ENCODE results near the gene RAD54L2. TPM values are rescaled to one million over a fixed set of nuclear protein-coding genes. Genes with fewer than 3 reads are reported as not detected.
"Not testable (repeated sequence)": the region's sequence is repeated elsewhere in the genome, so short reads cannot be mapped to it uniquely, and the experiment has no call there.

Gene RAD54L2
- total and polyA plus RNA-seq, 2 donors from 2014 or later, result 3.3 to 29.5 TPM

DNA sequence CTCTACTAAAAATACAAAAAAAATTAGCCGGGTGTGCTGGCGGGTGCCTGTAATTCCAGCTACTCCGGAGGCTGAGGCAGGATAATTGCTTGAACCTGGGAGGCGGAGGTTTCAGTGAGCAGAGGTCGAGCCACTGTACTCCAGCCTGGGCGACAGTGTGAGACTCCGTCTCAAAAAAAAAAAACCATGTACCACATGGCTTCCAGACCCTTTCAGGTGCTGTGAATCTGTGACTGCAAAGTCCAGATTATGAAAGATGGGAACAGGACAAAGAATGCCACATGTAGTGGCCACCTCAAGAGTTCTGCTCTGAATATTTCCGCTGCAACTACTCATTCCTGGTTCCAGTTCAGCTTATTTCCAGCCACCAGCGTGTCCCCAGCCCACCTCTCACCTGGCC lies 30.3 kb upstream of the RAD54L2 start:
- Histone ChIP-seq H3K9ac (ENCODE audit: low read length in 3 of 3) (no peak overlapping the region), H3K4me3 (ENCODE audit: low read length in 3 of 3) (no peak overlapping the region), H3K36me3 (ENCODE audit: control insufficient read depth in 2 of 3, insufficient read depth in 3 of 3, low read length in 3 of 3) (no peaks in the 10 kb centered on the region), H3K27ac (ENCODE audit: low read depth in 2 of 2, low read length in 2 of 2) (no peak overlapping the region), H3K9me3 (ENCODE audit: control insufficient read depth in 2 of 3, insufficient read depth in 1 of 3, low read length in 3 of 3) (no peaks in the 10 kb centered on the region), H3K27me3 (ENCODE audit: control insufficient read depth, insufficient read depth, low read length) (no peaks in the 10 kb centered on the region), H3K4me1 (ENCODE audit: control insufficient read depth in 2 of 3, insufficient read depth in 2 of 3, low read depth in 1 of 3, low read length in 3 of 3) (no peaks in the 10 kb centered on the region)
- TF ChIP-seq, protein P1, sequence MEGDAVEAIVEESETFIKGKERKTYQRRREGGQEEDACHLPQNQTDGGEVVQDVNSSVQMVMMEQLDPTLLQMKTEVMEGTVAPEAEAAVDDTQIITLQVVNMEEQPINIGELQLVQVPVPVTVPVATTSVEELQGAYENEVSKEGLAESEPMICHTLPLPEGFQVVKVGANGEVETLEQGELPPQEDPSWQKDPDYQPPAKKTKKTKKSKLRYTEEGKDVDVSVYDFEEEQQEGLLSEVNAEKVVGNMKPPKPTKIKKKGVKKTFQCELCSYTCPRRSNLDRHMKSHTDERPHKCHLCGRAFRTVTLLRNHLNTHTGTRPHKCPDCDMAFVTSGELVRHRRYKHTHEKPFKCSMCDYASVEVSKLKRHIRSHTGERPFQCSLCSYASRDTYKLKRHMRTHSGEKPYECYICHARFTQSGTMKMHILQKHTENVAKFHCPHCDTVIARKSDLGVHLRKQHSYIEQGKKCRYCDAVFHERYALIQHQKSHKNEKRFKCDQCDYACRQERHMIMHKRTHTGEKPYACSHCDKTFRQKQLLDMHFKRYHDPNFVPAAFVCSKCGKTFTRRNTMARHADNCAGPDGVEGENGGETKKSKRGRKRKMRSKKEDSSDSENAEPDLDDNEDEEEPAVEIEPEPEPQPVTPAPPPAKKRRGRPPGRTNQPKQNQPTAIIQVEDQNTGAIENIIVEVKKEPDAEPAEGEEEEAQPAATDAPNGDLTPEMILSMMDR (IDR thresholded peaks at IDR 0.05; ENCODE audit: borderline replicate concordance, extremely low read depth, insufficient read depth), result no peak
- intact Hi-C loops (cut with DNase I), result no loop called here
- DNase-seq (no peak), FAIRE-seq (no peak)

DNA sequence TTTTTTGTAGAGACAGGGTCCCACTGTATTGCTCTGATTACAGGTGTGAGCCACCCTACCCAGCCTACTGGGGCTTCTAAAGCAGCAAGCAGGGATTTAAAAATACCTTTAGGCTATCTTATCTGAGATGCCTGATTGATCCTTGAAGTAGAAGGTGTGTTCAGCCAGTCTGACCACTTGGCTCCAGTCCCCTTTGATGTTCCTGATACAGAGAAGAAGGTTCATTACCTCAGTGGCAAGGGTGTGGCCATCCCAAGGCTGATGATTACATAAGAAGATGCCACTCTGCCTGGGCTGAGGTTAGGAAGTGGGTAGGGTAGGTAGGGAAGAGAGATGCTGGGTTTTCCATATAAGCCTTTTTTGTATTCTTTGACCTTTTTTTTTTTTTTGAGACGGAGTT lies 27.5 kb upstream of the RAD54L2 start:
- intact Hi-C loops (cut with DNase I), result no loop called here
- H3K4me1 ChIP-seq (ENCODE audit: control insufficient read depth in 2 of 3, insufficient read depth in 2 of 3, low read depth in 1 of 3, low read length in 3 of 3), result no peaks in the 10 kb centered on the region
- H3K27me3 ChIP-seq (ENCODE audit: control insufficient read depth, insufficient read depth, low read length), result no peaks in the 10 kb centered on the region
- H3K36me3 ChIP-seq (ENCODE audit: control insufficient read depth in 2 of 3, insufficient read depth in 3 of 3, low read length in 3 of 3), result no peaks in the 10 kb centered on the region
- H3K27ac ChIP-seq (ENCODE audit: low read depth in 2 of 2, low read length in 2 of 2), result no peak overlapping the region
- H3K9ac ChIP-seq (ENCODE audit: low read length in 3 of 3), result no peak overlapping the region
- H3K4me3 ChIP-seq (ENCODE audit: low read length in 3 of 3), result no peak overlapping the region
- FAIRE-seq (no peak), DNase-seq (no peak)
- no peaks in the 10 kb centered on the region for H3K9me3 ChIP-seq (ENCODE audit: control insufficient read depth in 2 of 3, insufficient read depth in 1 of 3, low read length in 3 of 3)
- TF ChIP-seq, protein P1 (IDR thresholded peaks at IDR 0.05; ENCODE audit: borderline replicate concordance, extremely low read depth, insufficient read depth), result no peak

DNA sequence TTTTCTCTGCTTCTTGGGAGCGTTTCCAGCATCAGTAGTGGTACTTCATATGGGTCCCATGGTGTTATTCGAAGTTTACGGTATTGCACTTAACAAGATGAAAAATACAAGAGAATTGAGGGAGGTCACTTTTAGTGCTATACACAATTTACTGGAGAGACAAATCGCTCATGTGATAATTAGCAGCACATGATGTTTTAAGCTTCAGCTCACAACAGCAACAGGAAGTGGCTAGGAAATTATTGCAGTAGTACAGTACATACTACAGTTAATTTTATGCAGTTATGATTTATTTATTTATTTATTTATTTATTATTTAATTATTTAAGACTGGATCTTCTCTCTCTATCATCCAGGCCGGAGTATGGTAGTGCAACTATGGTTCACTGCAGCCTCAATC lies 24.3 kb upstream of the RAD54L2 start:
- Histone ChIP-seq H3K27me3 (ENCODE audit: control insufficient read depth, insufficient read depth, low read length) (no peaks in the 10 kb centered on the region), H3K9ac (ENCODE audit: low read length in 3 of 3) (no peak overlapping the region), H3K4me3 (ENCODE audit: low read length in 3 of 3) (no peak overlapping the region), H3K9me3 (ENCODE audit: control insufficient read depth in 2 of 3, insufficient read depth in 1 of 3, low read length in 3 of 3) (no peaks in the 10 kb centered on the region), H3K36me3 (ENCODE audit: control insufficient read depth in 2 of 3, insufficient read depth in 3 of 3, low read length in 3 of 3) (no peaks in the 10 kb centered on the region), H3K27ac (ENCODE audit: low read depth in 2 of 2, low read length in 2 of 2) (no peak overlapping the region), H3K4me1 (ENCODE audit: control insufficient read depth in 2 of 3, insufficient read depth in 2 of 3, low read depth in 1 of 3, low read length in 3 of 3) (no peaks in the 10 kb centered on the region)
- TF ChIP-seq, protein P1 (IDR thresholded peaks at IDR 0.05; ENCODE audit: borderline replicate concordance, extremely low read depth, insufficient read depth), result no peak
- intact Hi-C loops (cut with DNase I), result no loop called here
- FAIRE-seq, result no peak
- DNase-seq, result no peak

DNA sequence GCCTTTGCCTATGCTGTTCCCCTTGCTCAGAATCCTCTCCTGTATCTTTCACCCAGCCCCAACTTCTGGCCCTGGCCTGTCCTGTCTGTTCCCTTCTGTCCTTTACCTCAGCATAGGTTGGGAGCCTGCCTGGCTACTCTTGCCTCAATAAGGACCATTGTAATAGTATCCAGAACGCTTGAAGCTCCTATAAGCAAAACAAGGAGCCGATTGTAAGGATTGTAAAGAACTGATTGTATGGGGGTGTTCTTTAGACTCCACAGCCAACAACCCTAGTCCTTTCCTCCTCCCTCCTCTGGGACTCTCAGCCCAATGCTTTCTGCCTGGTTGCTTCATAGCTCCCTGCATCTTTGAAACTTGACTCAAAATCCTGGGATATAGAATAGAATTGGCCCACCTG lies 18.7 kb upstream of the RAD54L2 start:
- TF ChIP-seq, protein P1 (IDR thresholded peaks at IDR 0.05; ENCODE audit: borderline replicate concordance, extremely low read depth, insufficient read depth), result no peak
- Histone ChIP-seq H3K4me1 (ENCODE audit: control insufficient read depth in 2 of 3, insufficient read depth in 2 of 3, low read depth in 1 of 3, low read length in 3 of 3) (no peaks in the 10 kb centered on the region), H3K27ac (ENCODE audit: low read depth in 2 of 2, low read length in 2 of 2) (no peak overlapping the region), H3K9me3 (ENCODE audit: control insufficient read depth in 2 of 3, insufficient read depth in 1 of 3, low read length in 3 of 3) (no peaks in the 10 kb centered on the region), H3K36me3 (ENCODE audit: control insufficient read depth in 2 of 3, insufficient read depth in 3 of 3, low read length in 3 of 3) (no peaks in the 10 kb centered on the region), H3K27me3 (ENCODE audit: control insufficient read depth, insufficient read depth, low read length) (no peaks in the 10 kb centered on the region), H3K4me3 (ENCODE audit: low read length in 3 of 3) (no peak overlapping the region), H3K9ac (ENCODE audit: low read length in 3 of 3) (no peak overlapping the region)
- intact Hi-C loops (cut with DNase I), result no loop called here
- no peak for DNase-seq
- no peak for FAIRE-seq

DNA sequence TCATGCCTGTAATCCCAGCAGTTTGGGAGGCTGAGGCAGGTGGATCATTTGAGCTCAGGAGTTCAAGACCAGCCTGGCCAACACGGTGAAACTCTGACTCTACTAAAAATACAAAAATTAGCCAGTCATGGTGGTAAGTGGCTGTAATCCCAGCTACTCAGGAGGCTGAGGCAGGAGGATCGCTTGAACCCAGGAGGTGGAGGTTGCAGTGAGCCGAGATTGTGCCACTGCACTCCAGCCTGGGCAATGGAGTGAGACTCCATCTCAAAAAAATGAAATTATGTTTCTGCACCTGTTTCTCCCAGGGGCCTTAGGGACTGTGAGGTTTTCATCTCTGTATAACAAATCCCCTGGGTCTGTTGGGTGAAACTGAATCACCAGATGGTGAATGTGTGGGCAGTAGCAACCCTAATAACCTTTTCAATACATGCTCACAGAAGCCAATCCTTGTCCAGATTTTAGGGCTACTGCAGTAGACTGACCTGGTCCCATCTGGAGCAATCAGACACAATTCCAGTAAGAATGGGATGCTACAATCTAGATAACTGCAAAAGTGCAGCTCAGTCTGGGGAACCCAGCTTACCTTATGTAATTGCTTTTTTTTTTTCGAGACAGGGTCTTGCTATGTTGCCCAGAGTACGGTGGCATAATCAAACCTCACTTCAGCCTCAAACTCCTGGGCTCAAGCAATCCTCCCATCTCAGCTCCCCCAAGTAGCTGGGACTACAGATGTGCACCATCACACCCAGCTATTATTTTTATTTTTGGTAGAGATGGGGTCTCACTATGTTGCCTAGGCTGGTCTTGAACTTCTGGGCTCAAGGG lies 17.4 kb upstream of the RAD54L2 start:
- H3K27me3 ChIP-seq (ENCODE audit: control insufficient read depth, insufficient read depth, low read length); H3K9me3 ChIP-seq (ENCODE audit: control insufficient read depth in 2 of 3, insufficient read depth in 1 of 3, low read length in 3 of 3); H3K4me1 ChIP-seq (ENCODE audit: control insufficient read depth in 2 of 3, insufficient read depth in 2 of 3, low read depth in 1 of 3, low read length in 3 of 3); H3K36me3 ChIP-seq (ENCODE audit: control insufficient read depth in 2 of 3, insufficient read depth in 3 of 3, low read length in 3 of 3); FAIRE-seq; DNase-seq; H3K4me3 ChIP-seq (ENCODE audit: low read length in 3 of 3); H3K9ac ChIP-seq (ENCODE audit: low read length in 3 of 3); H3K27ac ChIP-seq (ENCODE audit: low read depth in 2 of 2, low read length in 2 of 2); intact Hi-C loops (cut with DNase I): not testable (repeated sequence)
